GM23338 (cell line): ENCODE measurements around the gene KLHL26. TPM values are rescaled to one million over a fixed set of nuclear protein-coding genes. Genes with fewer than 3 reads are reported as not detected.

Source experiments
- ATAC-seq: fragments of 200-7000 bp; cut with Tn5 transposase; 3 replicates; pipeline ENCODE4 v1.9.1; 2020
- DNase-seq: peaks from one replicate; pipeline ENCODE4 v3.0.0-alpha.2; 2015; ENCODE audit warnings: low spot score
- H2AFZ ChIP-seq: fragments of 200-600 bp; sonication (generic); 2 replicates; pipeline ENCODE4 v1.8.0; 2016; ENCODE audit warnings: antibody characterized with exemption, mild to moderate bottlenecking, moderate library complexity
- H3F3A ChIP-seq: fragments of 200-600 bp; sonication (generic); replicated peaks from 2 replicates; pipeline ENCODE4 v1.8.0; 2017; ENCODE audit warnings: antibody characterized with exemption, mixed run types, low read depth
- H3K27ac ChIP-seq: fragments of 200-600 bp; sonication (generic); 2 replicates; pipeline ENCODE4 v1.6.1; 2016; ENCODE audit warnings: low read depth
- H3K27me3 ChIP-seq: fragments of 200-600 bp; sonication (generic); 2 replicates; pipeline ENCODE4 v1.8.0; 2016; ENCODE audit warnings: mild to moderate bottlenecking, mixed run types, moderate library complexity; ENCODE audit not compliant: insufficient read depth
- H3K36me3 ChIP-seq: fragments of 200-600 bp; sonication (generic); 2 replicates; pipeline ENCODE4 v1.8.0; 2016; ENCODE audit warnings: mild to moderate bottlenecking; ENCODE audit not compliant: insufficient read depth
- H3K4me1 ChIP-seq: fragments of 200-600 bp; sonication (generic); 2 replicates; pipeline ENCODE4 v1.8.0; 2016; ENCODE audit warnings: mild to moderate bottlenecking, moderate library complexity; ENCODE audit not compliant: insufficient read depth
- H3K4me2 ChIP-seq: fragments of 200-600 bp; sonication (generic); 2 replicates; pipeline ENCODE4 v1.7.1; 2017; ENCODE audit warnings: mixed run types
- H3K4me3 ChIP-seq: fragments of 200-600 bp; sonication (generic); 2 replicates; pipeline ENCODE4 v1.6.1; 2016; ENCODE audit warnings: mixed run types
- H3K79me2 ChIP-seq: fragments of 200-600 bp; sonication (generic); replicated peaks from 2 replicates; pipeline ENCODE4 v1.8.0; 2017; ENCODE audit warnings: mild to moderate bottlenecking; ENCODE audit not compliant: insufficient read depth
- H3K9me2 ChIP-seq: fragments of 200-600 bp; sonication (generic); 2 replicates; pipeline ENCODE4 v1.8.0; 2017; ENCODE audit not compliant: insufficient read depth
- H4K20me1 ChIP-seq: fragments of 200-600 bp; sonication (generic); replicated peaks from 2 replicates; pipeline ENCODE4 v1.8.0; 2017; ENCODE audit warnings: mild to moderate bottlenecking; ENCODE audit not compliant: insufficient read depth
- H3K27ac Mint-ChIP-seq: 2 replicates; pipeline ENCODE4 v1.8.0; 2020; ENCODE audit warnings: inconsistent platforms, mild to moderate bottlenecking, moderate library complexity, mixed read lengths
- H3K27me3 Mint-ChIP-seq: 3 replicates; pipeline ENCODE4 v1.8.0; 2022; ENCODE audit warnings: low read depth, mild to moderate bottlenecking, moderate library complexity, mixed read lengths, inconsistent platforms; ENCODE audit not compliant: insufficient read depth, poor library complexity
- H3K36me3 Mint-ChIP-seq: 3 replicates; pipeline ENCODE4 v1.8.0; 2021; ENCODE audit warnings: low read depth, mild to moderate bottlenecking, inconsistent platforms, moderate library complexity, mixed read lengths
- H3K4me1 Mint-ChIP-seq: 3 replicates; pipeline ENCODE4 v1.8.0; 2020; ENCODE audit warnings: mild to moderate bottlenecking, inconsistent platforms, mixed read lengths
- H3K4me3 Mint-ChIP-seq: 3 replicates; pipeline ENCODE4 v1.8.0; 2021; ENCODE audit warnings: moderate library complexity, mild to moderate bottlenecking, inconsistent platforms, mixed read lengths
- H3K9me3 Mint-ChIP-seq: 3 replicates; pipeline ENCODE4 v1.8.0; 2020; ENCODE audit warnings: moderate library complexity, mild to moderate bottlenecking, inconsistent platforms, mixed read lengths
- CTCF ChIP-seq, 2 experiments: fragments of 200-600 bp in 1 of 2; sonication (generic) in 1 of 2; conservative IDR thresholded peaks; 2 replicates each; pipeline versions ENCODE4 v1.5.1 to v1.6.1; 2016 to 2017; ENCODE audit warnings: antibody characterized with exemption in 2 of 2, low read depth in 2 of 2, mild to moderate bottlenecking in 2 of 2, moderate library complexity in 1 of 2
- ETS1 ChIP-seq: IDR thresholded peaks from 2 replicates; pipeline ENCODE4 v1.6.1; 2016; ENCODE audit warnings: antibody characterized with exemption
- EZH2 ChIP-seq: fragments of 200-600 bp; sonication (generic); IDR thresholded peaks from one replicate; pipeline ENCODE4 v1.8.0; 2017; ENCODE audit warnings: antibody characterized with exemption, mild to moderate bottlenecking, low read depth; ENCODE audit not compliant: unreplicated experiment
- NANOG ChIP-seq: IDR thresholded peaks from 2 replicates; pipeline ENCODE4 v1.6.1; 2016; ENCODE audit warnings: antibody characterized with exemption, borderline replicate concordance
- POLR2AphosphoS5 ChIP-seq: IDR thresholded peaks from 2 replicates; pipeline ENCODE4 v1.6.1; 2016; ENCODE audit warnings: antibody characterized with exemption, low read depth
- STAT1 ChIP-seq: IDR thresholded peaks from one replicate; pipeline ENCODE4 v1.6.1; 2016; ENCODE audit warnings: antibody characterized with exemption; ENCODE audit not compliant: unreplicated experiment
- ZNF114 ChIP-seq: fragments of 250-450 bp; sonication (Bioruptor Pico); IDR thresholded peaks from 2 replicates; pipeline ENCODE4 v1.5.0; 2020; ENCODE audit warnings: mild to moderate bottlenecking, moderate library complexity
- polyA plus RNA-seq: library from polyadenylated mRNA; unstranded; fragments of >200 nt; fragmentation: Nextera tagmentation; extraction: Ambion mirVana; gene quantifications from 2 replicates; pipeline ENCODE4 v1.2.1, GENCODE V29; 2016
- total RNA-seq: library from RNA; depleted of rRNA; stranded (reverse); fragments of >200 nt; shearing (Covaris generic); gene quantifications from 2 replicates; pipeline ENCODE4 v1.2.3, GENCODE V29; 2014
- TF ChIP-seq, protein P1 (sequence below): IDR thresholded peaks from one replicate; pipeline ENCODE4 v1.6.1; 2018; ENCODE audit warnings: antibody characterized with exemption; ENCODE audit not compliant: unreplicated experiment
- TF ChIP-seq, protein P2 (sequence below): fragments of 250-450 bp; sonication (Bioruptor Pico); IDR thresholded peaks from 2 replicates; pipeline ENCODE4 v1.5.0; 2020; ENCODE audit warnings: mild to moderate bottlenecking, moderate library complexity

KLHL26 gene
- total and polyA plus RNA-seq, 2 experiments from 2014 or later, result 3.6 to 11.2 TPM

DNA sequence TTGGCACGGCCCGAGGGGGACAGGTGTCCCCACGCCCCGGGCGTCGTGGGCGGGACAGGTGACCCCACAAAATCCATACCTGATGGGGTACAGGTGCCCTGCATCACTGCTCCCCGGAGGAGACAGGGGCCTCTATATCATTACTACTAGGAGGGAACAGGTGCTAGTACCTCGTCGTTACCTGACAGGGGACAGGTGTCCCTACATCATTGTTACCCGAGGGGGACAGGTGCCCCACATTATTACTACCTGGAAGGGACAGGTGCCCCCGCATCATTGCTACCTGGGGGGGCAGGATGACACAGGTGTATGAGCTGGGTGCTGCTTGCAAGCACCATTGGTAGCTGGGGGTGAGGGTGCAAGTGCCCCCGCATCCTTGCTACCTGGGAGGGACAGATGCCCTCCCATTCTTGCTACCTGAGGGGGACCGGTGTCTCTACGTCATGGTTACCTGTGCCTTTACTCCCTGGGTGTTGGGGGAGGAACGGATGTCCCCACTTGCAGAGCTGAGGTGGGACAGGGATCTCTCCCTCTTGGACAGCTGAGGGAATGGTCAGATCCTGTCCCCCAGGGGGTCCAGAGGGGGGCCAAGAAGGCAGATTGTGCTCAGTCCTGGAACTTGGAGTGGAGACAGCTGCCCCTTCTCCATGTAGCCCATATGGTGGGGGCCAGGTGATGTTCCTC lies 47.3 kb downstream of the KLHL26 start:
- H3K4me3 Mint-ChIP-seq, result peak overlapping the region; percentile 69
- no peak overlapping the region for H3K27ac ChIP-seq
- H3F3A ChIP-seq, result 0 out of 2 replicates have a peak, but pooled peaks cover 8% of the 10 kb centered on the region
- no peaks in the 10 kb centered on the region for H3K36me3 ChIP-seq
- DNase-seq (no peak), ATAC-seq (peak; percentile 17; the same call in 2 of the 3 replicates)
- no peaks in the 10 kb centered on the region for H3K27me3 ChIP-seq
- no peak overlapping the region for H2AFZ ChIP-seq
- peaks cover 8% of the 10 kb centered on the region; the same call in 2 of the 3 replicates for H3K4me1 Mint-ChIP-seq
- peaks cover 47% of the 10 kb centered on the region for H3K79me2 ChIP-seq
- H3K4me3 ChIP-seq, result peak overlapping the region; percentile 84
- no peak overlapping the region for H3K27ac Mint-ChIP-seq
- peaks cover 30% of the 10 kb centered on the region for H3K27me3 Mint-ChIP-seq
- H3K9me3 Mint-ChIP-seq, result no peaks in the 10 kb centered on the region
- H4K20me1 ChIP-seq, result no peaks in the 10 kb centered on the region; the same call in 1 of the 2 replicates
- peaks cover 9% of the 10 kb centered on the region; the same call in 1 of the 2 replicates for H3K4me1 ChIP-seq
- H3K9me2 ChIP-seq, result no peaks in the 10 kb centered on the region
- H3K4me2 ChIP-seq, result peak overlapping the region; percentile 85
- no peak for TF ChIP-seq CTCF (conservative IDR thresholded peaks at IDR 0.05; ENCODE audit: low read depth in 2 of 2)
- no peak for TF ChIP-seq NANOG
- TF ChIP-seq, protein P1, sequence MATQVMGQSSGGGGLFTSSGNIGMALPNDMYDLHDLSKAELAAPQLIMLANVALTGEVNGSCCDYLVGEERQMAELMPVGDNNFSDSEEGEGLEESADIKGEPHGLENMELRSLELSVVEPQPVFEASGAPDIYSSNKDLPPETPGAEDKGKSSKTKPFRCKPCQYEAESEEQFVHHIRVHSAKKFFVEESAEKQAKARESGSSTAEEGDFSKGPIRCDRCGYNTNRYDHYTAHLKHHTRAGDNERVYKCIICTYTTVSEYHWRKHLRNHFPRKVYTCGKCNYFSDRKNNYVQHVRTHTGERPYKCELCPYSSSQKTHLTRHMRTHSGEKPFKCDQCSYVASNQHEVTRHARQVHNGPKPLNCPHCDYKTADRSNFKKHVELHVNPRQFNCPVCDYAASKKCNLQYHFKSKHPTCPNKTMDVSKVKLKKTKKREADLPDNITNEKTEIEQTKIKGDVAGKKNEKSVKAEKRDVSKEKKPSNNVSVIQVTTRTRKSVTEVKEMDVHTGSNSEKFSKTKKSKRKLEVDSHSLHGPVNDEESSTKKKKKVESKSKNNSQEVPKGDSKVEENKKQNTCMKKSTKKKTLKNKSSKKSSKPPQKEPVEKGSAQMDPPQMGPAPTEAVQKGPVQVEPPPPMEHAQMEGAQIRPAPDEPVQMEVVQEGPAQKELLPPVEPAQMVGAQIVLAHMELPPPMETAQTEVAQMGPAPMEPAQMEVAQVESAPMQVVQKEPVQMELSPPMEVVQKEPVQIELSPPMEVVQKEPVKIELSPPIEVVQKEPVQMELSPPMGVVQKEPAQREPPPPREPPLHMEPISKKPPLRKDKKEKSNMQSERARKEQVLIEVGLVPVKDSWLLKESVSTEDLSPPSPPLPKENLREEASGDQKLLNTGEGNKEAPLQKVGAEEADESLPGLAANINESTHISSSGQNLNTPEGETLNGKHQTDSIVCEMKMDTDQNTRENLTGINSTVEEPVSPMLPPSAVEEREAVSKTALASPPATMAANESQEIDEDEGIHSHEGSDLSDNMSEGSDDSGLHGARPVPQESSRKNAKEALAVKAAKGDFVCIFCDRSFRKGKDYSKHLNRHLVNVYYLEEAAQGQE, result no peak
- TF ChIP-seq STAT1, result no peak
- no peak for TF ChIP-seq ETS1
- no peak for TF ChIP-seq EZH2
- no peak for TF ChIP-seq ZNF114
- TF ChIP-seq, protein P2, sequence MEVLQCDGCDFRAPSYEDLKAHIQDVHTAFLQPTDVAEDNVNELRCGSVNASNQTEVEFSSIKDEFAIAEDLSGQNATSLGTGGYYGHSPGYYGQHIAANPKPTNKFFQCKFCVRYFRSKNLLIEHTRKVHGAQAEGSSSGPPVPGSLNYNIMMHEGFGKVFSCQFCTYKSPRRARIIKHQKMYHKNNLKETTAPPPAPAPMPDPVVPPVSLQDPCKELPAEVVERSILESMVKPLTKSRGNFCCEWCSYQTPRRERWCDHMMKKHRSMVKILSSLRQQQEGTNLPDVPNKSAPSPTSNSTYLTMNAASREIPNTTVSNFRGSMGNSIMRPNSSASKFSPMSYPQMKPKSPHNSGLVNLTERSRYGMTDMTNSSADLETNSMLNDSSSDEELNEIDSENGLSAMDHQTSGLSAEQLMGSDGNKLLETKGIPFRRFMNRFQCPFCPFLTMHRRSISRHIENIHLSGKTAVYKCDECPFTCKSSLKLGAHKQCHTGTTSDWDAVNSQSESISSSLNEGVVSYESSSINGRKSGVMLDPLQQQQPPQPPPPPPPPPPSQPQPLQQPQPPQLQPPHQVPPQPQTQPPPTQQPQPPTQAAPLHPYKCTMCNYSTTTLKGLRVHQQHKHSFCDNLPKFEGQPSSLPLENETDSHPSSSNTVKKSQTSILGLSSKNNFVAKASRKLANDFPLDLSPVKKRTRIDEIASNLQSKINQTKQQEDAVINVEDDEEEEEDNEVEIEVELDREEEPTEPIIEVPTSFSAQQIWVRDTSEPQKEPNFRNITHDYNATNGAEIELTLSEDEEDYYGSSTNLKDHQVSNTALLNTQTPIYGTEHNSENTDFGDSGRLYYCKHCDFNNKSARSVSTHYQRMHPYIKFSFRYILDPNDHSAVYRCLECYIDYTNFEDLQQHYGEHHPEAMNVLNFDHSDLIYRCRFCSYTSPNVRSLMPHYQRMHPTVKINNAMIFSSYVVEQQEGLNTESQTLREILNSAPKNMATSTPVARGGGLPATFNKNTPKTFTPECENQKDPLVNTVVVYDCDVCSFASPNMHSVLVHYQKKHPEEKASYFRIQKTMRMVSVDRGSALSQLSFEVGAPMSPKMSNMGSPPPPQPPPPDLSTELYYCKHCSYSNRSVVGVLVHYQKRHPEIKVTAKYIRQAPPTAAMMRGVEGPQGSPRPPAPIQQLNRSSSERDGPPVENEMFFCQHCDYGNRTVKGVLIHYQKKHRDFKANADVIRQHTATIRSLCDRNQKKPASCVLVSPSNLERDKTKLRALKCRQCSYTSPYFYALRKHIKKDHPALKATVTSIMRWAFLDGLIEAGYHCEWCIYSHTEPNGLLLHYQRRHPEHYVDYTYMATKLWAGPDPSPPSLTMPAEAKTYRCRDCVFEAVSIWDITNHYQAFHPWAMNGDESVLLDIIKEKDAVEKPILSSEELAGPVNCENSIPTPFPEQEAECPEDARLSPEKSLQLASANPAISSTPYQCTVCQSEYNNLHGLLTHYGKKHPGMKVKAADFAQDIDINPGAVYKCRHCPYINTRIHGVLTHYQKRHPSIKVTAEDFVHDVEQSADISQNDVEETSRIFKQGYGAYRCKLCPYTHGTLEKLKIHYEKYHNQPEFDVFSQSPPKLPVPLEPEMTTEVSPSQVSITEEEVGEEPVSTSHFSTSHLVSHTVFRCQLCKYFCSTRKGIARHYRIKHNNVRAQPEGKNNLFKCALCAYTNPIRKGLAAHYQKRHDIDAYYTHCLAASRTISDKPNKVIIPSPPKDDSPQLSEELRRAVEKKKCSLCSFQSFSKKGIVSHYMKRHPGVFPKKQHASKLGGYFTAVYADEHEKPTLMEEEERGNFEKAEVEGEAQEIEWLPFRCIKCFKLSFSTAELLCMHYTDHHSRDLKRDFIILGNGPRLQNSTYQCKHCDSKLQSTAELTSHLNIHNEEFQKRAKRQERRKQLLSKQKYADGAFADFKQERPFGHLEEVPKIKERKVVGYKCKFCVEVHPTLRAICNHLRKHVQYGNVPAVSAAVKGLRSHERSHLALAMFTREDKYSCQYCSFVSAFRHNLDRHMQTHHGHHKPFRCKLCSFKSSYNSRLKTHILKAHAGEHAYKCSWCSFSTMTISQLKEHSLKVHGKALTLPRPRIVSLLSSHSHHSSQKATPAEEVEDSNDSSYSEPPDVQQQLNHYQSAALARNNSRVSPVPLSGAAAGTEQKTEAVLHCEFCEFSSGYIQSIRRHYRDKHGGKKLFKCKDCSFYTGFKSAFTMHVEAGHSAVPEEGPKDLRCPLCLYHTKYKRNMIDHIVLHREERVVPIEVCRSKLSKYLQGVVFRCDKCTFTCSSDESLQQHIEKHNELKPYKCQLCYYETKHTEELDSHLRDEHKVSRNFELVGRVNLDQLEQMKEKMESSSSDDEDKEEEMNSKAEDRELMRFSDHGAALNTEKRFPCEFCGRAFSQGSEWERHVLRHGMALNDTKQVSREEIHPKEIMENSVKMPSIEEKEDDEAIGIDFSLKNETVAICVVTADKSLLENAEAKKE (CRISPR knock-in tag), result no peak
- no peak for TF ChIP-seq POLR2AphosphoS5
- no peaks in the 10 kb centered on the region; the same call in 2 of the 3 replicates for H3K36me3 Mint-ChIP-seq
